ENCODE measurements around the gene DUSP18.
"Not testable (repeated sequence)": the region's sequence is repeated elsewhere in the genome, so short reads cannot be mapped to it uniquely, and the experiment has no call there.

Gene DUSP18

GRCh38 chr22:30640839-30641430 lies 26.7 kb downstream of the DUSP18 start:
- DNase-seq (ENCODE audit: low read depth in 2 of 2, low spot score in 1 of 2) = no peak

DNA sequence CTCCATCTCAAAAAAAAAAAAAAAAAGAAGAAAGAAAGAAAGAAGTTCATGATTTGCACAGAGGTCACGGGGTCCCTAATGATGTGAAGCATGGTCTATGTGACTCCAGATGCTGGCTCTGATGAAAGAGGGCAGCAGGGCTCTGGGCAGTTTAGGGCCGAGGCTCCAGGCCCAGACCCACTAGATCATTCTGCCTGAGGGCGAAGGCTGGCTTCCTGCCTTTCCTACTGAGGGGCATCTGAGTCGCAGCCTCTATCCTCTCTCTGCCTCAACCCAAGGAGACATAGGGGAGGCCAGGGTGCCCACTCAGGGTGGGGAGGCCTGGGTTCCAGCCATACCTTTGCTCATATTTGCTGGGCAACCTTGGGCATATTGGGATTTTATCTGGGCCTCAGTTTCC lies 27.3 kb downstream of the DUSP18 start:
- no peak for DNase-seq (ENCODE audit: low read depth in 2 of 2, low spot score in 1 of 2)

GRCh38 chr22:30637701-30638114 lies 30.0 kb downstream of the DUSP18 start:
- DNase-seq (ENCODE audit: low read depth in 2 of 2, low spot score in 1 of 2) = no peak

GRCh38 chr22:30636226-30637077 lies 31.2 kb downstream of the DUSP18 start:
- DNase-seq (ENCODE audit: low read depth in 2 of 2, low spot score in 1 of 2) = no peak

DNA sequence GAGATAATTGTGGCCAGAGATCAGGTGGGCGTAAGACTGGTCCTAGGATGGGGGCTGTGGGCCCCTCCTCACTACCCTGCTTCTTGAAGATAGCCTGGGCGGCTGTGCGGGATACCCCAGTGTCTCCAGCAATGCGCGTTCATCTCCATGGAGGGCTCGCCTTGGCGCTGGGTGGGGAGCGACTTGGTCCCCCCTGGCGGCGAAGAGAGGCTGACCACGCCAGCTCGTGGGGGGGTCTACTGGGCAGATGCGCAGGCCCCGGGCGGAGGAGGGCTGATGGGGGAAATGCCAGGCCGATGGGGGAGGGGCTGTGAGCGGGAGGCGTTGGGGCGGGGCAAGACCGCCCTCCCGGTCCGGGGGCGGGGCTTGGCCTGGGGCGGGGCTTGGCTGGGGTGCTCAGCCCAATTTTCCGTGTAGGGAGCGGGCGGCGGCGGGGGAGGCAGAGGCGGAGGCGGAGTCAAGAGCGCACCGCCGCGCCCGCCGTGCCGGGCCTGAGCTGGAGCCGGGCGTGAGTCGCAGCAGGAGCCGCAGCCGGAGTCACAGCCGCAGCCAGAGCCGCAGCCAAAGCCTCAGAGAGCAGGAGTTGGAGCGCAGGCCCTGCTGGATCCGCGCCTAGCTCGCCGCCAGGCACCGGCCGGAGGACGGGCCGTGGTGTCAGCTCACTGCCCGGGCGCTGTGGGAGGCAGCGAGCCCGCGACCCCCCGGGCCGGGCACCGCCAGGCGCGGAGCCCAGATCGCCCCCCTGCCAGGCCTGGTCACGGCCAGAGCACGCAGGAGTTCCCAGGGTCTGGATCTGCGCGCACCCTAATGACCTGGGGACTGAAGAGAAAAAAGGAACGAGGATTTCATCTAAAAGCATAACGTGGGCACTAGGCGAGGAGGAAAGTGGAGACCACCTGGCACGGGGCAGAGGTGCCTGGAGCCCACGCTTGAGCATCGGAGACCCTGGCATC lies 32.1 kb downstream of the DUSP18 start, which contains the start of gene SLC35E4:
SLC35E4 (plus strand) TSS at position 509 of the 953 bp plus-strand sequence. CDS start 670 bp downstream, outside the sequence.
- peak; percentile 90 to 95 for DNase-seq (ENCODE audit: low read depth in 2 of 2, low spot score in 1 of 2)

DNA sequence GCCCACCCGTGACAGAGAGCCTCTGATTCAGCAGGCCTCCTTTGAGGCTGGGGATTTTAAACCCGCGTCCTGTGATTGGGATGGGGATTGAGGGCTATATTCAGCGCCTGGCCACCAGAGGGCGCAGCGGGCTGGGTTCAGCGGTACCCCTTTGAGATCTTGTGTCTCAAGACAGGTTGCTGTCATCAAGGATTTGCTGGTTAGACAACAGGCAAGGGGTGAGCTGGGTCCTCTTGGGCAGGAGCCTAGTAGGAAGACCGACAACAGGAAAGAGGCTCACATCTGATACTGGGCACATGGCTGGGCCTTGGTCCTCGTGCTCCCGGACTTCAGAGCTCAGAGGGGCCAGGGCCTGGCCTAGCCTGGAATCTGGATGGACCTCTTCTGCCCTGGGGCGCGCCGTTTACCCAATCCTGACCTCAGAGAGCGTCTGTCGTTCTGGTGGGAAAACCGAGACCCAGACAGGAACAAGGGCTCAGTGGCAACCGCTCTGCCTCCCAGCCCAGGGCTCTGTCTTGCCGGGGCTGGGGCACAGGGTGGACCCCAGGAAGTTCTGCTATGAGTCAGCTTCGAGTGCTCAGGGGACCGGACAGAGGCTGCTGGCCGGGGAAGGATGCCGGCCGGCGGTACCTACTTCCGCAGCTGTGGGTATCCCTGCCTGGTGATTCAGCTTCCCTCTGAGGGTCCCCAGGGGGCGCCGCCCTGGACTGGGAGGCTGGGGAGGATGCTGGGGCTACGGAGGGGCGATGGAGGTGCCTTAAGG lies 33.0 kb downstream of the DUSP18 start:
- peak; percentile 79 to 90 for DNase-seq (ENCODE audit: low read depth in 2 of 2, low spot score in 1 of 2)

GRCh38 chr22:30631469-30631868 lies 36.2 kb downstream of the DUSP18 start:
- DNase-seq (ENCODE audit: low read depth in 2 of 2, low spot score in 1 of 2) = not testable (repeated sequence)

- DNase-seq (ENCODE audit: low read depth in 2 of 2, low spot score in 1 of 2) = no peak
These were observed 39.2 kb downstream of the DUSP18 start for GRCh38 chr22:30628491-30628890.

DNA sequence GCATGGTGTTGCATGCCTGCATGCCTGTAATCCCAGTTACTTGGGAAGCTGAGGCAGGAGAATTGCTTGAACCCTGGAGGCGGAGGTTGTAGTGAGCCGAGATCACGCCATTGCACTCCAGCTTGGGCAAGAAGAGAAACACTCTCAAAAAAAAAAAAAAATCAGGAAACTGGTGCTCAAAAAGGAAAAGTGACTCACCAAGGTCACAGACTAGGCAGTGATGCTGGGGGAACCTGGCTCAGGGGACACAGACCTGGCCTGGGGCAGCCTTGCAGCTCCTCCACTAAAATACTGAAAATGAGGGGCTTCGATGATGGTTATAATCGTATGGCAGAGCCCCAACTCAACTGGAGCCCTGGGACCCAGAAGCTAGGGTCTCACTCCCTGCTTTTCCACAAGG lies 40.2 kb downstream of the DUSP18 start:
- no peak for DNase-seq (ENCODE audit: low read depth in 2 of 2, low spot score in 1 of 2)

DNA sequence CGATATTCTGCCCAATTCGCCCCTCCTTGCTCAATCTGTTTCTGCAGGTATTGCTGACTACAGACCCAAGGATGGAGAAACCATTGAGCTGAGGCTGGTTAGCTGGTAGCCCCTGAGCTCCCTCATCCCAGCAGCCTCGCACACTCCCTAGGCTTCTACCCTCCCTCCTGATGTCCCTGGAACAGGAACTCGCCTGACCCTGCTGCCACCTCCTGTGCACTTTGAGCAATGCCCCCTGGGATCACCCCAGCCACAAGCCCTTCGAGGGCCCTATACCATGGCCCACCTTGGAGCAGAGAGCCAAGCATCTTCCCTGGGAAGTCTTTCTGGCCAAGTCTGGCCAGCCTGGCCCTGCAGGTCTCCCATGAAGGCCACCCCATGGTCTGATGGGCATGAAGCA lies 41.3 kb downstream of the DUSP18 start:
- no peak for DNase-seq (ENCODE audit: low read depth in 2 of 2, low spot score in 1 of 2)

GRCh38 chr22:30619909-30620308 lies 47.8 kb downstream of the DUSP18 start:
- DNase-seq (ENCODE audit: low read depth in 2 of 2, low spot score in 1 of 2) = not testable (repeated sequence)

DNA sequence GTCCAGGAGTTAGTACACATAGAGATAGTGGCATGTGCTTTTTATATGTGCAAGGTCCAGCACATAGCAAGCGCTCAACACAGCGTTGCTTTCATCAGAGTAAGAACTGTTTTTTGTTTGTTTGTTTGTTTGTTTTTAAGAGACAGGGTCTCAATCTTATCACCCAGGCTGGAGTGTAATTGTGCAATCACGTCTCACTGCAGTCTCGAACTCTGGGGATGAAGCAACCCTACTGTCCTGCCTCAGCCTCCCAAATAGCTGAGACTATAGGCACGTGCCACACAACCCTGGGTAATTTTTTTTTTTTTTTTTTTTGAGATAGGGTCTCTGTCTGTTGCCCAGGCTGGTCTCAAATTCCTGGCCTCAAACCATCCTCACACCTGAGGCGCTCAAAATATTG lies 49.9 kb downstream of the DUSP18 start:
- no peak for DNase-seq (ENCODE audit: low read depth in 2 of 2, low spot score in 1 of 2)

GRCh38 chr22:30615543-30615954 lies 52.1 kb downstream of the DUSP18 start:
- DNase-seq (ENCODE audit: low read depth in 2 of 2, low spot score in 1 of 2) = no peak

- DNase-seq (ENCODE audit: low read depth in 2 of 2, low spot score in 1 of 2) = no peak
These were observed 52.8 kb downstream of the DUSP18 start for GRCh38 chr22:30614879-30615278.

DNA sequence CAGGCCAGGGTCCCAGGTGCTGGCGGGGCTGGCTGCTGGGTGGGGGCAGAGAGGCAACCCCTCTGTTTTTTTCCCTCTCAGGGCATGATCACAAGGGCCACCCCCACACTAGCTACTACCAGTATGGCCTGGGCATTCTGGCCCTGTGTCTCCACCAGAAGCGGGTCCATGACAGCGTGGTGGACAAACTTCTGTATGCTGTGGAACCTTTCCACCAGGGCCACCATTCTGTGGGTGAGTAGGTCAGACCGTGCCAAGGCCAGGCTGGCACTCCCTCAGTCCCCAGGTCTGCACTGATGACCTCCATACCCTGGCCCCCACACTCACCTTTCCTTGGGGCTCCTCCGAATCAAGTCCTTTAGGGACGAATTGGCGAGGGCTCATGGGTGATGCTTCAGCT lies 53.4 kb downstream of the DUSP18 start:
- DNase-seq (ENCODE audit: low read depth in 2 of 2, low spot score in 1 of 2) = no peak

- DNase-seq (ENCODE audit: low read depth in 2 of 2, low spot score in 1 of 2) = no peak
These were observed 54.9 kb downstream of the DUSP18 start for GRCh38 chr22:30612789-30613188.

Data from stimulated activated CD8-positive, alpha-beta memory T cell treated with anti-CD3 and anti-CD28 coated beads, Interleukin-4, amount 100 ng/mL, for 4 hours (primary cell).